Neuron (in vitro differentiated cells): ENCODE data around the gene BRD3OS.
"Not testable (repeated sequence)": the region's sequence is repeated elsewhere in the genome, so short reads cannot be mapped to it uniquely, and the experiment has no call there.

ENCODE experiments used
- H2AFZ ChIP-seq: one replicate; pipeline ENCODE4 v1.6.1; 2013; ENCODE audit warnings: low read depth, mild to moderate bottlenecking, inconsistent platforms, low read length, moderate library complexity
- H3K27me3 ChIP-seq: one replicate; pipeline ENCODE4 v1.6.1; 2013; ENCODE audit warnings: low read length; ENCODE audit not compliant: insufficient read depth
- H3K36me3 ChIP-seq: one replicate; pipeline ENCODE4 v1.6.1; 2013; ENCODE audit warnings: low read length; ENCODE audit not compliant: insufficient read depth
- H3K4me1 ChIP-seq: one replicate; pipeline ENCODE4 v1.6.1; 2013; ENCODE audit warnings: low read length; ENCODE audit not compliant: insufficient read depth
- H3K4me3 ChIP-seq: 2 replicates; pipeline ENCODE4 v1.5.1; 2013; ENCODE audit warnings: mild to moderate bottlenecking, low read length, moderate library complexity
- H3K9me3 ChIP-seq: one replicate; pipeline ENCODE4 v1.6.1; 2013; ENCODE audit warnings: low read length

BRD3OS gene

GRCh38 chr9:134065612-134066419 lies 40.5 kb downstream of the BRD3OS start:
- H3K9me3 ChIP-seq, result peaks cover 3% of the 10 kb centered on the region
- no peak overlapping the region for H2AFZ ChIP-seq
- peak overlapping the region; percentile 97 for H3K4me3 ChIP-seq
- H3K4me1 ChIP-seq, result peaks cover 17% of the 10 kb centered on the region
- peaks cover 5% of the 10 kb centered on the region for H3K27me3 ChIP-seq
- H3K36me3 ChIP-seq, result peaks cover 2% of the 10 kb centered on the region

GRCh38 chr9:134066526-134066912 lies 41.2 kb downstream of the BRD3OS start:
- Histone ChIP-seq H3K27me3 (peaks cover 5% of the 10 kb centered on the region), H3K36me3 (peaks cover 2% of the 10 kb centered on the region), H2AFZ (no peak overlapping the region), H3K9me3 (peaks cover 8% of the 10 kb centered on the region), H3K4me3 (peak overlapping the region; percentile 97), H3K4me1 (peaks cover 17% of the 10 kb centered on the region)

GRCh38 chr9:134066913-134067851 lies 41.9 kb downstream of the BRD3OS start:
- Histone ChIP-seq H3K27me3 (peaks cover 5% of the 10 kb centered on the region), H2AFZ (no peak overlapping the region), H3K4me3 (peak overlapping the region; percentile 97), H3K9me3 (peaks cover 8% of the 10 kb centered on the region), H3K4me1 (peaks cover 17% of the 10 kb centered on the region), H3K36me3 (peaks cover 2% of the 10 kb centered on the region)

GRCh38 chr9:134067904-134068743 lies 42.8 kb downstream of the BRD3OS start, which contains the start of gene BRD3:
BRD3 (minus strand) TSS chr9:134068026; CDS start chr9:134053477, 14,549 bp downstream.
- Histone ChIP-seq H3K36me3 (peaks cover 1% of the 10 kb centered on the region), H3K4me3 (peak within 1 kb of the TSS; percentile 97), H3K9me3 (peaks cover 8% of the 10 kb centered on the region), H3K27me3 (peaks cover 5% of the 10 kb centered on the region), H2AFZ (peak within 1 kb of the TSS; percentile 91), H3K4me1 (peaks cover 15% of the 10 kb centered on the region)

GRCh38 chr9:134068744-134069479 lies 43.6 kb downstream of the BRD3OS start:
- Histone ChIP-seq H3K4me3 (peak overlapping the region; percentile 65), H3K36me3 (no peaks in the 10 kb centered on the region), H3K4me1 (peaks cover 13% of the 10 kb centered on the region), H3K27me3 (peaks cover 5% of the 10 kb centered on the region), H3K9me3 (peaks cover 8% of the 10 kb centered on the region), H2AFZ (peak overlapping the region; percentile 91)

GRCh38 chr9:134069480-134070399 lies 44.5 kb downstream of the BRD3OS start:
- Histone ChIP-seq H3K36me3 (no peaks in the 10 kb centered on the region), H3K27me3 (peaks cover 8% of the 10 kb centered on the region), H3K4me1 (peaks cover 13% of the 10 kb centered on the region), H3K9me3 (peaks cover 11% of the 10 kb centered on the region), H2AFZ (no peak overlapping the region), H3K4me3 (no peak overlapping the region)

- Histone ChIP-seq H2AFZ (no peak overlapping the region), H3K36me3 (no peaks in the 10 kb centered on the region), H3K4me1 (peaks cover 6% of the 10 kb centered on the region), H3K4me3 (no peak overlapping the region), H3K27me3 (peaks cover 8% of the 10 kb centered on the region), H3K9me3 (peaks cover 11% of the 10 kb centered on the region)
Observed at GRCh38 chr9:134071149-134071548, 45.9 kb downstream of the BRD3OS start.

- H2AFZ ChIP-seq, H3K4me1 ChIP-seq: not testable (repeated sequence)
Observed at GRCh38 chr9:134072683-134073082, 47.4 kb downstream of the BRD3OS start.

GRCh38 chr9:134073500-134073899 lies 48.2 kb downstream of the BRD3OS start:
- peaks cover 11% of the 10 kb centered on the region for H3K9me3 ChIP-seq

More at GRCh38 chr9:134072683-134073082, 47.4 kb downstream of the BRD3OS start:
- H3K9me3 ChIP-seq, result peaks cover 11% of the 10 kb centered on the region
- H3K36me3 ChIP-seq, H3K4me3 ChIP-seq, H3K27me3 ChIP-seq: not testable (repeated sequence)

GRCh38 chr9:134075689-134076088 lies 50.4 kb downstream of the BRD3OS start:
- not testable (repeated sequence) for H3K4me1 ChIP-seq, H3K4me3 ChIP-seq, H3K36me3 ChIP-seq, H2AFZ ChIP-seq, H3K27me3 ChIP-seq
- peaks cover 14% of the 10 kb centered on the region for H3K9me3 ChIP-seq

More at GRCh38 chr9:134073500-134073899, 48.2 kb downstream of the BRD3OS start:
- H3K4me1 ChIP-seq, result peaks cover 2% of the 10 kb centered on the region
- H3K36me3 ChIP-seq, result no peaks in the 10 kb centered on the region
- peaks cover 8% of the 10 kb centered on the region for H3K27me3 ChIP-seq
- H3K4me3 ChIP-seq, result no peak overlapping the region
- H2AFZ ChIP-seq, result no peak overlapping the region

- no peaks in the 10 kb centered on the region for H3K36me3 ChIP-seq
- H3K27me3 ChIP-seq, result peaks cover 3% of the 10 kb centered on the region
- no peak overlapping the region for H3K4me3 ChIP-seq
- H2AFZ ChIP-seq, result no peak overlapping the region
- H3K9me3 ChIP-seq, result peaks cover 9% of the 10 kb centered on the region
- no peaks in the 10 kb centered on the region for H3K4me1 ChIP-seq
Observed at GRCh38 chr9:134076644-134077043, 51.4 kb downstream of the BRD3OS start.
